Measurements from ENCODE around the gene TNPO2.

The TNPO2 gene

DNA sequence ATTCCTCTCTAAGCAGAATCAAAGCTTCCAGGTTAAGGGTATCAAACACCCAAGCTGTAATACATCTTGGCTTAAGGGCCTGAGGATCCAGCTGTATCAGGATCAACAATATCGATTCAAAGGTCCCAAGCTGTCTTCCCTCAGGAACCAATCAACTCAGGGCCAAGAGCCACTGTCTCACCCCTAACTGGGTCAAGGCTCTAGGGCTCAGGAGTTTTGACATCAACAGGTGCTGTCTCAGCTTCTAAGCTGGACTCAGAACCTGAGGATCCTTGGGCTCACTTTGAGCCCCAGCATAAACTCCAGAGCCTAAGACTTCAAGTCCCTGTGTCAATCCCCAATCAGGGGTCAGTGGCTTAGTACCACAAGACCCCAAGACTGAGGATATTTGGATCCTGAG, 28.2 kb downstream of the TNPO2 start:
- Histone ChIP-seq H3K27ac (ENCODE audit: poor library complexity, severe bottlenecking) (peak overlapping the region; percentile 12), H3K4me3 (ENCODE audit: severe bottlenecking) (peak overlapping the region; percentile 73), H3K27me3 (ENCODE audit: insufficient read depth, poor library complexity, severe bottlenecking) (no peaks in the 10 kb centered on the region), H3K36me3 (ENCODE audit: low read depth) (peaks cover 9% of the 10 kb centered on the region), H3K4me1 (ENCODE audit: insufficient read depth, poor library complexity, severe bottlenecking) (no peaks in the 10 kb centered on the region), H3K9me3 (ENCODE audit: severe bottlenecking) (no peaks in the 10 kb centered on the region)
- no peak for ATAC-seq (ENCODE audit: low read depth)
- TF ChIP-seq, protein P1, sequence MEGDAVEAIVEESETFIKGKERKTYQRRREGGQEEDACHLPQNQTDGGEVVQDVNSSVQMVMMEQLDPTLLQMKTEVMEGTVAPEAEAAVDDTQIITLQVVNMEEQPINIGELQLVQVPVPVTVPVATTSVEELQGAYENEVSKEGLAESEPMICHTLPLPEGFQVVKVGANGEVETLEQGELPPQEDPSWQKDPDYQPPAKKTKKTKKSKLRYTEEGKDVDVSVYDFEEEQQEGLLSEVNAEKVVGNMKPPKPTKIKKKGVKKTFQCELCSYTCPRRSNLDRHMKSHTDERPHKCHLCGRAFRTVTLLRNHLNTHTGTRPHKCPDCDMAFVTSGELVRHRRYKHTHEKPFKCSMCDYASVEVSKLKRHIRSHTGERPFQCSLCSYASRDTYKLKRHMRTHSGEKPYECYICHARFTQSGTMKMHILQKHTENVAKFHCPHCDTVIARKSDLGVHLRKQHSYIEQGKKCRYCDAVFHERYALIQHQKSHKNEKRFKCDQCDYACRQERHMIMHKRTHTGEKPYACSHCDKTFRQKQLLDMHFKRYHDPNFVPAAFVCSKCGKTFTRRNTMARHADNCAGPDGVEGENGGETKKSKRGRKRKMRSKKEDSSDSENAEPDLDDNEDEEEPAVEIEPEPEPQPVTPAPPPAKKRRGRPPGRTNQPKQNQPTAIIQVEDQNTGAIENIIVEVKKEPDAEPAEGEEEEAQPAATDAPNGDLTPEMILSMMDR (IDR thresholded peaks at IDR 0.05; ENCODE audit: poor library complexity, severe bottlenecking), result no peak
- no peak for DNase-seq (ENCODE audit: low spot score)

GRCh38 chr19:12695096-12695495, 28.6 kb downstream of the TNPO2 start:
- no peaks in the 10 kb centered on the region for H3K4me1 ChIP-seq (ENCODE audit: insufficient read depth, poor library complexity, severe bottlenecking)
- no peak for ATAC-seq (ENCODE audit: low read depth)
- no peaks in the 10 kb centered on the region for H3K9me3 ChIP-seq (ENCODE audit: severe bottlenecking)
- no peak for DNase-seq (ENCODE audit: low spot score)
- peaks cover 9% of the 10 kb centered on the region for H3K36me3 ChIP-seq (ENCODE audit: low read depth)
- H3K4me3 ChIP-seq (ENCODE audit: severe bottlenecking), result no peak overlapping the region
- TF ChIP-seq, protein P1 (IDR thresholded peaks at IDR 0.05; ENCODE audit: poor library complexity, severe bottlenecking), result no peak
- H3K27ac ChIP-seq (ENCODE audit: poor library complexity, severe bottlenecking), result no peak overlapping the region
- no peaks in the 10 kb centered on the region for H3K27me3 ChIP-seq (ENCODE audit: insufficient read depth, poor library complexity, severe bottlenecking)

DNA sequence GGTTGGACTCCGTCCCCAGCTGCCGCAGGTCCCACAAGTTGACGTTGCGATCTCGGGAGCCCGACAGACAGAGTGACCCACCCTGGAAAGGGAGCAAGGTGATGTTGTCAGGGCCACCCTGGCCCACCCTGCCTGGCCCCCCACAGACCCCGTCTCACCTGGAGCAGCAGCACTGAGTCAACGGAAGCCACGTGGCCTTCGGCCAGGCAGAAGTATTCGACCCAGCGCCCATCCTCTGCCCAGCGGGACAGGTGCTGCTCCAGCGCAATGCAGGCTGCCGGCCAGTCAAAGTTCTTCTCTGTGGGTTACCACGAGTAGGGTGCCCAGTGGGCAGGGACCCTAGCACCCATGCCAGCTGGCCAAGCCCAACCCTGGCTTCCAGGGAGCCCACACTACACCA, 29.1 kb downstream of the TNPO2 start:
- Histone ChIP-seq H3K36me3 (ENCODE audit: low read depth) (peaks cover 9% of the 10 kb centered on the region), H3K4me3 (ENCODE audit: severe bottlenecking) (no peak overlapping the region), H3K4me1 (ENCODE audit: insufficient read depth, poor library complexity, severe bottlenecking) (no peaks in the 10 kb centered on the region), H3K27ac (ENCODE audit: poor library complexity, severe bottlenecking) (no peak overlapping the region), H3K9me3 (ENCODE audit: severe bottlenecking) (no peaks in the 10 kb centered on the region), H3K27me3 (ENCODE audit: insufficient read depth, poor library complexity, severe bottlenecking) (no peaks in the 10 kb centered on the region)
- ATAC-seq (ENCODE audit: low read depth), result no peak
- TF ChIP-seq, protein P1 (IDR thresholded peaks at IDR 0.05; ENCODE audit: poor library complexity, severe bottlenecking), result no peak
- DNase-seq (ENCODE audit: low spot score), result no peak

GRCh38 chr19:12692960-12693359, 30.8 kb downstream of the TNPO2 start:
- DNase-seq (ENCODE audit: low spot score) (no peak), ATAC-seq (ENCODE audit: low read depth) (no peak)
- Histone ChIP-seq H3K27me3 (ENCODE audit: insufficient read depth, poor library complexity, severe bottlenecking) (no peaks in the 10 kb centered on the region), H3K36me3 (ENCODE audit: low read depth) (peaks cover 5% of the 10 kb centered on the region; the same call in 1 of the 2 replicates), H3K27ac (ENCODE audit: poor library complexity, severe bottlenecking) (no peak overlapping the region), H3K4me1 (ENCODE audit: insufficient read depth, poor library complexity, severe bottlenecking) (no peaks in the 10 kb centered on the region), H3K9me3 (ENCODE audit: severe bottlenecking) (no peaks in the 10 kb centered on the region), H3K4me3 (ENCODE audit: severe bottlenecking) (no peak overlapping the region)
- TF ChIP-seq, protein P1 (IDR thresholded peaks at IDR 0.05; ENCODE audit: poor library complexity, severe bottlenecking), result no peak

DNA sequence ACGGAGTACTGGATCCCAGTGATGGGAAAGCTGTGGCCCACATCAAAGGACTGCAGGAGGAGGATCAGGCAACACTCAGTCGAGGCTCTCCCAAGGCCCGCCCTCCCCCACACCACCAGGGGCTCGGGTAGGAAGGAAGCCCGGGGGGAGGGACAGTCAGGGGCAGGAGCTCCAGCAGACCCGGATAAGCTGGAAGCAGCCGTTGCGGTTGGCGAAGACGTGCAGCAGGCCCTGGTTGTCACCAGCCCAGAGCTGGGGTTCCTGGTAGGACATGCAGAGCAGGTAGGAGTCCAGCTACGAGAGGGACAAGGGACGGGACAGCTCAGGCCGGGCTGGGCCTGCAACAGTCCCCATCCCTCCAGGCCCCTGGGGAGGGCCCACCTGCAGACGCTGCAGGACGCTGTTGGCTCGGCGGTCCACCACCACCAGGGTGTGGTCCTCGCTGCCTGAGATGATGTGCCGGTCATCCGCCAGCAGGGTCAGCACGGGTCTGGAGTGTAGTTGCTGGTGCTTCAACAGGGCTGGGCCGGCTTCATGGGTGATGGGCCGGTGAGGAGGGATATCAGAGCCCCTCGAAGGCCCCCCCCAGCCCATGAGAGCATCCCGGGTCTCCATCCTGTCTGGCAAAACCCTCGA, 34.0 kb downstream of the TNPO2 start:
- Histone ChIP-seq H3K9me3 (ENCODE audit: severe bottlenecking) (no peaks in the 10 kb centered on the region), H3K36me3 (ENCODE audit: low read depth) (peaks cover 5% of the 10 kb centered on the region; the same call in 1 of the 2 replicates), H3K4me3 (ENCODE audit: severe bottlenecking) (no peak overlapping the region), H3K27me3 (ENCODE audit: insufficient read depth, poor library complexity, severe bottlenecking) (no peaks in the 10 kb centered on the region), H3K27ac (ENCODE audit: poor library complexity, severe bottlenecking) (no peak overlapping the region), H3K4me1 (ENCODE audit: insufficient read depth, poor library complexity, severe bottlenecking) (no peaks in the 10 kb centered on the region)
- no peak for DNase-seq (ENCODE audit: low spot score)
- no peak for ATAC-seq (ENCODE audit: low read depth)
- TF ChIP-seq, protein P1 (IDR thresholded peaks at IDR 0.05; ENCODE audit: poor library complexity, severe bottlenecking), result no peak

Data from RWPE2 (cell line).